Glomerular endothelial cell (primary cell): ENCODE measurements around the gene GOLGA6L7. TPM values are rescaled to one million over a fixed set of nuclear protein-coding genes. Genes with fewer than 3 reads are reported as not detected.

Source experiments
- total RNA-seq: library from RNA; depleted of rRNA; stranded (reverse); fragments of >200 nt; gene quantifications from 2 replicates; pipeline ENCODE4 v1.2.3, GENCODE V29; 2015

GOLGA6L7 gene
- total RNA-seq, 1 donor from 2014 or later, result not detected

Other genes starting within 250 kb of the GOLGA6L7 start
- 0.39 and 2.3 TPM in 2 replicates for gene GOLGA8M, start 136.2 kb downstream of the GOLGA6L7 start, total RNA-seq
- 53.5 and 59.1 TPM in 2 replicates for gene APBA2, start 37.3 kb upstream of the GOLGA6L7 start, total RNA-seq